ENCODE measurements around the gene LDLRAD3. TPM values are rescaled to one million over a fixed set of nuclear protein-coding genes. Genes with fewer than 3 reads are reported as not detected.
A peak's percentile ranks its signal among the peaks of the same experiment; 100 is the strongest.

LDLRAD3 gene
- total and polyA plus RNA-seq, 3 donors from 2014 or later, result 7.1 to 14.6 (median 12.0) TPM

GRCh38 chr11:35924811-35925210 is 19.1 kb upstream of the LDLRAD3 start:
- Histone ChIP-seq H3K4me1 (no peaks in the 10 kb centered on the region), H3K27ac (no peak overlapping the region), H3K4me3 (no peak overlapping the region), H3K27me3 (no peaks in the 10 kb centered on the region), H3K9me3 (no peaks in the 10 kb centered on the region), H3K36me3 (ENCODE audit: low read depth, missing control alignments) (no peaks in the 10 kb centered on the region)
- WGBS, 2 donors, result 91 to 98% methylated on average over 1 of the region's 1 CpG
- no peak for TF ChIP-seq CTCF (IDR thresholded peaks at IDR 0.05)
- no peak for DNase-seq
- intact Hi-C loops (cut with DNase I; ENCODE audit: low total_unique reads), result no loop called here

DNA sequence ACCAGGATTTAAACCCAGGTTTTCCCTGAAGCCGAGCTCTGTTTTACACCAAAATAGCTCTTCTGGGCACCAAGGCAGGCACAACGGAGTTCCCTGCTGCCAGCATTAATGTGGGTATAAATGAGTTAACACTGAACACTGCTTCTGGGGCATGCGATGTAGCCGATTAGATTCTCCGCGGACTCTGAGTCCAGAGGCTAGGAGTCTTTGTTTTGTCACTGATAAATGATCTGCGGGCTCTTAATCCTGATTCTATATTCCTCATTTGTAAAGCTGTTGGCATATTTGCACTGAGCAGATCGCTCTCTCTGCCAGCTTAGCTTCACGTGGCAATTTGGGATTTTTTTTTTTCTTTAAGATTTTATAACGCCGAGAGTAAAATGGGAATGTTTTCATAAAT is 16.8 kb upstream of the LDLRAD3 start:
- WGBS, 2 donors, result 44 to 50% methylated on average over 11 of the region's 11 CpGs
- no peak overlapping the region for H3K27ac ChIP-seq
- H3K4me1 ChIP-seq, result no peaks in the 10 kb centered on the region
- H3K9me3 ChIP-seq, result no peaks in the 10 kb centered on the region
- H3K36me3 ChIP-seq (ENCODE audit: low read depth, missing control alignments), result no peaks in the 10 kb centered on the region
- intact Hi-C loops (cut with DNase I; ENCODE audit: low total_unique reads), result no loop called here
- no peak overlapping the region for H3K4me3 ChIP-seq
- H3K27me3 ChIP-seq, result no peaks in the 10 kb centered on the region
- TF ChIP-seq POLR2A (IDR thresholded peaks at IDR 0.05) (no peak), CTCF (IDR thresholded peaks at IDR 0.05) (no peak)
- DNase-seq, result no peak

DNA sequence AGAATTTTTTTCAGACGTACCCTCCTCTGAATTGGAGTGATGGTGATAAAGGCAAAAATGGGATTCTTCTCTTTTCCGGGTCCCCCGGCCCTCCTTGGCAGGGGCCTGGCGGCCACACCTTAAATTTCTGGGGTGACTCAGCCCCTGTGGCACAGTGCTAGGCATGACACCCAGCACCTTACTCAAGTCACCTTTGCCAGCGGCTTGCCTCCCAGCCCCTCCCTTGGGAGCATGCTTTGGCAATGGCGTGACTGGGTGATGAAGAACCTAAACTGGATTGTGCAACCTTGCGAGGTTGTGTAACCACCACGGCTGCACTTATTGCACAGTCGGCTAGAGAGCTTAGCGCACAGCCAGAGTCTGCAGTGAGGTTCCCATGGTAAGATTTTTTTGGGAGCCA is 16.2 kb upstream of the LDLRAD3 start:
- intact Hi-C loops (cut with DNase I; ENCODE audit: low total_unique reads), result no loop called here
- Histone ChIP-seq H3K4me3 (no peak overlapping the region), H3K9me3 (no peaks in the 10 kb centered on the region), H3K27ac (no peak overlapping the region), H3K36me3 (ENCODE audit: low read depth, missing control alignments) (no peaks in the 10 kb centered on the region), H3K27me3 (no peaks in the 10 kb centered on the region), H3K4me1 (no peaks in the 10 kb centered on the region)
- TF ChIP-seq POLR2A (IDR thresholded peaks at IDR 0.05), result no peak
- DNase-seq, result peak; percentile 33
- WGBS, 2 donors, result 62 to 76% methylated on average over 10 of the region's 10 CpGs

DNA sequence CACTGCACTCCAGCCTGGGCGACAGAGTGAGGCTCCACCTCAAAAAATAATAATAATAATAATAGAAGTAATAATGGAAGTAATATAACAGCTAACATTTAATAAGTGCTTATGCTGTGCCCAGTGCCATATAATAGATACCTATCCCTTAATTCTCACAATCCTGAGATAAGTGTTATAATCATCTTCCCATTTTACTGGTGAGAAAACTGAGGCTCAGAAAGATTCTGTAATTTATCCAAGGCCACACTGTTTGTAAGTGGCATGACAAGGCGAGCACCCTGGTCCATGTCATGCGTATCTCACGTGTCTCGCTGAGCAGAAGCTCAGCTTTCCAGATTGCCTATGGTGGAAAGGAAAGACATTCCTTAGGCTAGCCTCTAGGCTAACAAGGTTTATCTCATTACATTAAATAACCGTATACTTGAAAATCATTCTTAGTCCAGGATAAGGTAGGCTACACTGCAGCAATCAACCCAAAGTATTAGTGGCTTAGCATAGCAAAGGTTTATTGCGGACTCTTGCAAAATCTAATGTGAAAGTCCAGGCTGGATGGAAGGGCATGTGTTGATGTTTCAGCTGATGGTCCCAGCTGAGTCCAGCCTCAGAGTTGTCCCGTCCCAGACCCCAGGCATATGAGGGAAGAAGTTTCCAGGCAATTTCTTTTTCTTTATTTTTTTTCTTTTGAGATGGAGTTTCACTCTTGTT is 15.0 kb upstream of the LDLRAD3 start:
- Histone ChIP-seq H3K4me1 (no peaks in the 10 kb centered on the region), H3K27me3 (no peaks in the 10 kb centered on the region), H3K27ac (no peak overlapping the region), H3K4me3 (no peak overlapping the region), H3K36me3 (ENCODE audit: low read depth, missing control alignments) (no peaks in the 10 kb centered on the region), H3K9me3 (no peaks in the 10 kb centered on the region)
- no peak for DNase-seq
- intact Hi-C loops (cut with DNase I; ENCODE audit: low total_unique reads), result no loop called here
- TF ChIP-seq CTCF (IDR thresholded peaks at IDR 0.05) (no peak), POLR2A (IDR thresholded peaks at IDR 0.05) (no peak)
- 91 to 94% methylated on average over 8 of the region's 8 CpGs for WGBS, 2 donors

DNA sequence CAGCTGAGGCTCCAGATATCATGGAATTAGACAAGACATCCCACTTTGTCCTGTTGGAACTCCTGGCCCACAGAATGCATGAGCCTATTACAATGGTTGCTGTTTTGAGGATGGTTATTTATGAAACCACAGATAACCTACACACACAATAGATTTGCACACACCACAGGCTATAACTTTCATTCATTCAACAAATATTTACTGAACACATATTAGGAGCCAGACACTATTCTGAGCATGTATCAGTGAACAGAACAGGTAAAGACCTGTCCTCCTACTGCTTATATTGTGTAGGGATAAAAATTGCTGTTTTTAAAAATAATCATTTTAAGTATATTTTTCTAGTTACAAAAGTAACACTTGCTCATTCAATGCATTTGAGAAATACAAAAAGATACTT is 13.4 kb upstream of the LDLRAD3 start:
- no peak for TF ChIP-seq CTCF (IDR thresholded peaks at IDR 0.05)
- no peak for TF ChIP-seq POLR2A (IDR thresholded peaks at IDR 0.05)
- Histone ChIP-seq H3K4me3 (no peak overlapping the region), H3K27me3 (no peaks in the 10 kb centered on the region), H3K9me3 (no peaks in the 10 kb centered on the region), H3K4me1 (no peaks in the 10 kb centered on the region), H3K27ac (no peak overlapping the region), H3K36me3 (ENCODE audit: low read depth, missing control alignments) (no peaks in the 10 kb centered on the region)
- no peak for DNase-seq
- intact Hi-C loops (cut with DNase I; ENCODE audit: low total_unique reads), result no loop called here
